GM12878 (cell line): ENCODE data around the gene C9. TPM values are rescaled to one million over a fixed set of nuclear protein-coding genes. Genes with fewer than 3 reads are reported as not detected.

ENCODE experiments used
- ATAC-seq: fragments of 200-7000 bp; cut with Tn5 transposase; 3 replicates; pipeline ENCODE4 v1.9.1; 2020; ENCODE audit warnings: mild to moderate bottlenecking, moderate library complexity
- BruUV-seq: library from RNA; stranded (reverse); fragments of 400-500 nt; replicated peaks from 2 replicates; lab custom pipeline; 2021; lab: Mats Ljungman, UMichigan
- CTCF ChIA-PET: fragments of 300-600 bp; sonication (Branson Sonifier 250); formaldehyde crosslinking; extraction: SDS; loops from one replicate; lab custom pipeline; 2021; ENCODE audit warnings: inconsistent platforms; lab: Yijun Ruan, JAX
- POLR2A ChIA-PET: fragments of 350-600 bp; formaldehyde crosslinking; extraction: SDS; loops from one replicate; lab custom pipeline; 2021; ENCODE audit warnings: inconsistent platforms; lab: Charles Lee
- RAD21 ChIA-PET: fragments of 300-600 bp; sonication (Branson Sonifier 250); formaldehyde crosslinking; loops from one replicate; lab custom pipeline; 2023; ENCODE audit warnings: antibody characterized with exemption; ENCODE audit not compliant: unreplicated experiment; lab: Charles Lee
- SMC1A ChIA-PET: fragments of 300-600 bp; sonication (Branson Sonifier 250); formaldehyde crosslinking; loops from one replicate; lab custom pipeline; 2023; ENCODE audit not compliant: unreplicated experiment, uncharacterized antibody; lab: Charles Lee
- DNase-seq: peaks from one replicate; pipeline ENCODE4 v3.0.0-alpha.2; 2011; ENCODE audit warnings: low read depth, low spot score
- FAIRE-seq: peaks from 3 replicates; lab custom pipeline; 2011; peaks lifted over from hg19 to GRCh38; lab: Jason Lieb, UNC
- H2AFZ ChIP-seq: 2 replicates; pipeline ENCODE4 v1.6.0; 2011; ENCODE audit warnings: low read depth, low read length, control low read depth; ENCODE audit not compliant: control insufficient read depth
- H3K27ac ChIP-seq: 2 replicates; pipeline ENCODE4 v1.5.1; 2011; ENCODE audit warnings: control low read depth; ENCODE audit not compliant: control insufficient read depth, insufficient read depth
- H3K27me3 ChIP-seq, 2 experiments: replicated peaks in 1 of 2; 2 replicates each; pipeline versions ENCODE4 v1.6.0 to v1.6.1; 2011; ENCODE audit warnings: low read length in 1 of 2; ENCODE audit not compliant: control insufficient read depth in 2 of 2, insufficient read depth in 2 of 2
- H3K36me3 ChIP-seq, 2 experiments: 2 replicates each; pipeline ENCODE4 v1.5.1; 2011; ENCODE audit warnings: low read length in 1 of 2; ENCODE audit not compliant: control insufficient read depth in 2 of 2, insufficient read depth in 2 of 2
- H3K4me1 ChIP-seq: 2 replicates; pipeline ENCODE4 v1.6.1; 2011; ENCODE audit warnings: mild to moderate bottlenecking, low read length, moderate library complexity, mixed read lengths; ENCODE audit not compliant: control insufficient read depth, insufficient read depth
- H3K4me2 ChIP-seq: 2 replicates; pipeline ENCODE4 v1.6.0; 2011; ENCODE audit warnings: control low read depth; ENCODE audit not compliant: control insufficient read depth, insufficient read depth
- H3K4me3 ChIP-seq: fragments of 200-600 bp; sonication (generic); 2 replicates; pipeline ENCODE4 v1.5.1; 2016
- H3K79me2 ChIP-seq: 2 replicates; pipeline ENCODE4 v1.6.0; 2011; ENCODE audit warnings: low read length; ENCODE audit not compliant: control insufficient read depth, insufficient read depth
- H3K9ac ChIP-seq: 2 replicates; pipeline ENCODE4 v1.8.0; 2011; ENCODE audit warnings: low read length, control low read depth, mixed read lengths; ENCODE audit not compliant: control insufficient read depth, insufficient read depth
- H3K9me3 ChIP-seq: replicated peaks from 3 replicates; pipeline ENCODE4 v1.5.1; 2011; ENCODE audit warnings: mild to moderate bottlenecking, low read length; ENCODE audit not compliant: control insufficient read depth, insufficient read depth
- H4K20me1 ChIP-seq: 2 replicates; pipeline ENCODE4 v1.6.0; 2011; ENCODE audit not compliant: control insufficient read depth, insufficient read depth
- BHLHE40 ChIP-seq, 2 experiments: fragments of 450-650 bp in 1 of 2; IDR thresholded peaks; 2 replicates each; pipeline ENCODE4 v1.6.1; 2011 to 2017; ENCODE audit warnings: low read depth in 2 of 2, borderline replicate concordance in 1 of 2, improper control_type of control experiment in 1 of 2, low read length in 1 of 2, mild to moderate bottlenecking in 1 of 2
- CEBPZ ChIP-seq: fragments of 150-350 bp; IDR thresholded peaks from 2 replicates; pipeline ENCODE4 v1.6.1; 2016; ENCODE audit warnings: low read depth, low read length
- DPF2 ChIP-seq: fragments of 450-650 bp; IDR thresholded peaks from 2 replicates; pipeline ENCODE4 v1.6.1; 2017; ENCODE audit warnings: mild to moderate bottlenecking
- EED ChIP-seq: sonication (generic); IDR thresholded peaks from 2 replicates; pipeline ENCODE4 v1.6.1; 2016; ENCODE audit warnings: antibody characterized with exemption, low read depth
- MEF2B ChIP-seq: fragments of 450-650 bp; IDR thresholded peaks from 2 replicates; pipeline ENCODE4 v1.6.1; 2018; ENCODE audit warnings: mild to moderate bottlenecking, moderate library complexity; ENCODE audit not compliant: partially characterized antibody, poor library complexity, severe bottlenecking
- RAD51 ChIP-seq: fragments of 450-650 bp; IDR thresholded peaks from 2 replicates; pipeline ENCODE4 v1.6.1; 2016; ENCODE audit warnings: moderate library complexity, mild to moderate bottlenecking, inconsistent platforms
- ZBTB40 ChIP-seq: fragments of 450-650 bp; IDR thresholded peaks from 2 replicates; pipeline ENCODE4 v1.6.1; 2016; ENCODE audit warnings: mild to moderate bottlenecking, moderate library complexity, borderline replicate concordance
- ZNF384 ChIP-seq: IDR thresholded peaks from 2 replicates; pipeline ENCODE4 v1.6.1; 2012; ENCODE audit warnings: low read depth, mild to moderate bottlenecking, low read length, improper control_type of control experiment, borderline replicate concordance
- ZNF687 ChIP-seq: fragments of 450-650 bp; IDR thresholded peaks from 2 replicates; pipeline ENCODE4 v1.6.1; 2017; ENCODE audit warnings: mild to moderate bottlenecking, moderate library complexity
- WGBS: methylation state at CpG from one replicate; pipeline ENCODE4 v1.1.6; 2016; ENCODE audit warnings: low lambda C conversion rate; ENCODE audit not compliant: insufficient replicate concordance, insufficient coverage; ENCODE audit errors: missing lambda C conversion rate; 5-methylcytosine and 5-hydroxymethylcytosine counted together
- in situ Hi-C: fragments of 300-500 bp; cut with MboI; formaldehyde crosslinking; loops from 9 replicates; pipeline ENCODE4 v1.14.3; 2018; ENCODE audit warnings: mixed read lengths
- intact Hi-C: fragments of 100-400 bp; cut with micrococcal nuclease; formaldehyde crosslinking; loops from one replicate; pipeline ENCODE4 v1.14.2; 2022; ENCODE audit not compliant: unreplicated experiment
- polyA plus RNA-seq, 11 experiments: library from polyadenylated mRNA; depleted of rRNA in 4 of 11; unstranded in 6 of 11; stranded (reverse) in 5 of 11; fragments of >200 nt; fragmentation: Nextera tagmentation in 4 of 11; fragmentation: Illumina TruSeq in 1 of 11; extraction: Ambion mirVana in 4 of 11; extraction: Trizol in 1 of 11; gene quantifications; 1 replicate in 1 of 11; 2 replicates in 10 of 11; pipeline versions ENCODE4 v1.2.1 to v1.2.3, GENCODE V29; 2011 to 2016; ENCODE audit warnings: inconsistent platforms in 2 of 11, missing spikeins in 2 of 11, low read depth in 1 of 11
- total RNA-seq, 4 experiments: library from RNA; depleted of rRNA in 3 of 4; stranded (reverse); fragments of >200 nt in 3 of 4; fragmentation: Illumina TruSeq in 1 of 4; extraction: Trizol in 1 of 4; gene quantifications; 2 replicates each; pipeline versions ENCODE4 v1.2.1 to v1.2.3, GENCODE V29; 2013 to 2021

Gene C9
- total and polyA plus RNA-seq, 10 of the 15 experiments (the other 5 are each of a cell fraction or from before 2014, with no cell fraction given): 0.54 TPM; not detected in 9

- H3K36me3 ChIP-seq: no peaks in the 10 kb centered on the region
- peaks cover 3% of the 10 kb centered on the region; the same call in 2 of the 3 replicates for H3K9me3 ChIP-seq
- H4K20me1 ChIP-seq: no peaks in the 10 kb centered on the region
- ATAC-seq (no peak), FAIRE-seq (no peak), DNase-seq (peak; percentile 17)
- H3K4me3 ChIP-seq: no peak overlapping the region
- POLR2A ChIA-PET: interaction anchor here (0.8 kb wide), 1 partner anchor 16 kb away, joined by 3 read pairs; no protein-coding TSS in a partner anchor
- no peak overlapping the region for H3K27ac ChIP-seq
- H3K4me2 ChIP-seq: no peak overlapping the region
- no peak overlapping the region for H3K9ac ChIP-seq
- no peaks in the 10 kb centered on the region for H3K79me2 ChIP-seq
- CTCF ChIA-PET: interaction anchor here (1.7 to 2.3 kb wide), 2 partner anchors 32 to 45 kb away, joined by 3 to 6 read pairs; no protein-coding TSS in a partner anchor
- no peak overlapping the region; the same call in 1 of the 2 replicates for H2AFZ ChIP-seq
- SMC1A ChIA-PET: interaction anchor here (0.7 to 2.9 kb wide), 6 partner anchors 9 to 45 kb away, joined by 3 to 16 read pairs (median 4); no protein-coding TSS in a partner anchor
- RAD21 ChIA-PET: interaction anchor here (1.5 to 1.6 kb wide), 2 partner anchors 20 to 32 kb away, joined by 3 to 4 read pairs; no protein-coding TSS in a partner anchor
- in situ Hi-C loops: no loop called here
- 21% methylated on average over 3 of the region's 3 CpGs for WGBS
- H3K4me1 ChIP-seq: no peaks in the 10 kb centered on the region
- H3K27me3 ChIP-seq: no peaks in the 10 kb centered on the region
- intact Hi-C loops: no loop called here
- TF ChIP-seq CEBPZ: no peak
- peak; percentile 20 for TF ChIP-seq MEF2B
- peak; percentile 74; the same call in 1 of the 2 replicates for TF ChIP-seq ZNF384
- TF ChIP-seq ZNF687: peak; percentile 43; the same call in 1 of the 2 replicates
- TF ChIP-seq EED: no peak
- TF ChIP-seq BHLHE40 (IDR thresholded peaks at IDR 0.05; ENCODE audit: borderline replicate concordance in 1 of 2, low read depth in 2 of 2, low read length in 1 of 2): peak; percentile 55 to 76; a peak in 3 of 4 replicates
- peak; percentile 78 for TF ChIP-seq ZBTB40
- TF ChIP-seq DPF2: peak; percentile 24; the same call in 1 of the 2 replicates
- peak; percentile 83 for TF ChIP-seq RAD51
- TF ChIP-seq, all 136 proteins: peak for 7
- BruUV-seq: no TSS peak
These were observed 125.8 kb downstream of the C9 start for GRCh38 chr5:39238366-39239105.
